ENCODE data around the gene FAM83D. TPM values are rescaled to one million over a fixed set of nuclear protein-coding genes. Genes with fewer than 3 reads are reported as not detected.

Gene FAM83D
- total and polyA plus RNA-seq, 2 donors (not counting 1 experiment from before 2014, with no cell fraction given), result 0.82 to 1.7 TPM

GRCh38 chr20:38951611-38952010, 25.4 kb downstream of the FAM83D start:
- H3K4me3 ChIP-seq (ENCODE audit: control extremely low read depth in 1 of 5, extremely low read depth in 1 of 5, insufficient read depth in 1 of 5, low read depth in 2 of 5, low read length in 4 of 5), result no peak overlapping the region
- H3K9me3 ChIP-seq (ENCODE audit: control extremely low read depth in 1 of 3, control insufficient read depth in 2 of 3, insufficient read depth in 1 of 3, low read length in 2 of 3), result no peaks in the 10 kb centered on the region
- no peak overlapping the region for H3K4me2 ChIP-seq (replicated peaks; ENCODE audit: low read depth, low read length, poor library complexity, severe bottlenecking)
- no peaks in the 10 kb centered on the region for H3K79me2 ChIP-seq (ENCODE audit: control insufficient read depth, insufficient read depth, low read length)
- no peaks in the 10 kb centered on the region for H3K4me1 Mint-ChIP-seq
- H3K4me1 ChIP-seq (ENCODE audit: control insufficient read depth in 2 of 2, insufficient read depth in 2 of 2, low read length in 2 of 2), result no peaks in the 10 kb centered on the region
- ATAC-seq (ENCODE audit: low read depth) (no peak), DNase-seq (no peak)
- H3K36me3 ChIP-seq (replicated peaks in 1 of 2; ENCODE audit: control extremely low read depth in 1 of 2, control insufficient read depth in 1 of 2, extremely low read depth in 1 of 2, insufficient read depth in 2 of 2, low read length in 1 of 2), result no peaks in the 10 kb centered on the region
- H3K27me3 ChIP-seq (replicated peaks in 1 of 4; ENCODE audit: control extremely low read depth in 1 of 4, control insufficient read depth in 3 of 4, insufficient read depth in 4 of 4, low read length in 3 of 4), result no peaks in the 10 kb centered on the region
- POLR2A ChIA-PET, result no interaction called here
- H2AFZ ChIP-seq (ENCODE audit: insufficient read depth, low read depth, low read length, poor library complexity, severe bottlenecking), result no peak overlapping the region
- no peak for TF ChIP-seq CTCF (IDR thresholded peaks at IDR 0.05)
- no peak for TF ChIP-seq EZH2 (IDR thresholded peaks at IDR 0.05; ENCODE audit: borderline replicate concordance, insufficient read depth, low read depth, low read length, poor library complexity, severe bottlenecking)
- H3K4me3 Mint-ChIP-seq, result no peak overlapping the region
- no peaks in the 10 kb centered on the region for H3K27me3 Mint-ChIP-seq
- H3K27ac ChIP-seq (ENCODE audit: low read length in 2 of 2), result no peak overlapping the region
- intact Hi-C loops (cut with micrococcal nuclease), result no loop called here
- H4K20me1 ChIP-seq (ENCODE audit: control insufficient read depth, insufficient read depth, low read length, poor library complexity, severe bottlenecking), result no peaks in the 10 kb centered on the region
- no peak overlapping the region for H3K9ac ChIP-seq (ENCODE audit: low read length)
- no peaks in the 10 kb centered on the region for H3K9me3 Mint-ChIP-seq (ENCODE audit: insufficient read depth)
- WGBS (ENCODE audit: insufficient coverage), result 100% methylated on average over 8 of the region's 9 CpGs
- no peak overlapping the region for H3K27ac Mint-ChIP-seq
- CTCF ChIA-PET, result no interaction called here

GRCh38 chr20:38952153-38952552, 25.9 kb downstream of the FAM83D start:
- H3K4me1 ChIP-seq (ENCODE audit: control insufficient read depth in 2 of 2, insufficient read depth in 2 of 2, low read length in 2 of 2), result no peaks in the 10 kb centered on the region
- H3K4me2 ChIP-seq (replicated peaks; ENCODE audit: low read depth, low read length, poor library complexity, severe bottlenecking), result no peak overlapping the region
- Mint-ChIP-seq H3K27ac (no peak overlapping the region), H3K27me3 (no peaks in the 10 kb centered on the region), H3K4me3 (no peak overlapping the region), H3K9me3 (ENCODE audit: insufficient read depth) (no peaks in the 10 kb centered on the region), H3K4me1 (no peaks in the 10 kb centered on the region)
- no peak overlapping the region for H3K9ac ChIP-seq (ENCODE audit: low read length)
- no peaks in the 10 kb centered on the region for H3K79me2 ChIP-seq (ENCODE audit: control insufficient read depth, insufficient read depth, low read length)
- POLR2A ChIA-PET, result no interaction called here
- TF ChIP-seq EZH2 (IDR thresholded peaks at IDR 0.05; ENCODE audit: borderline replicate concordance, insufficient read depth, low read depth, low read length, poor library complexity, severe bottlenecking) (no peak), CTCF (IDR thresholded peaks at IDR 0.05) (no peak)
- no peaks in the 10 kb centered on the region for H3K36me3 ChIP-seq (replicated peaks in 1 of 2; ENCODE audit: control extremely low read depth in 1 of 2, control insufficient read depth in 1 of 2, extremely low read depth in 1 of 2, insufficient read depth in 2 of 2, low read length in 1 of 2)
- no peaks in the 10 kb centered on the region for H3K9me3 ChIP-seq (ENCODE audit: control extremely low read depth in 1 of 3, control insufficient read depth in 2 of 3, insufficient read depth in 1 of 3, low read length in 2 of 3)
- ATAC-seq (ENCODE audit: low read depth) (no peak), DNase-seq (no peak)
- 90% methylated on average over 5 of the region's 6 CpGs for WGBS (ENCODE audit: insufficient coverage)
- no peak overlapping the region for H2AFZ ChIP-seq (ENCODE audit: insufficient read depth, low read depth, low read length, poor library complexity, severe bottlenecking)
- CTCF ChIA-PET, result no interaction called here
- no peaks in the 10 kb centered on the region for H4K20me1 ChIP-seq (ENCODE audit: control insufficient read depth, insufficient read depth, low read length, poor library complexity, severe bottlenecking)
- H3K27me3 ChIP-seq (replicated peaks in 1 of 4; ENCODE audit: control extremely low read depth in 1 of 4, control insufficient read depth in 3 of 4, insufficient read depth in 4 of 4, low read length in 3 of 4), result no peaks in the 10 kb centered on the region
- H3K4me3 ChIP-seq (ENCODE audit: control extremely low read depth in 1 of 5, extremely low read depth in 1 of 5, insufficient read depth in 1 of 5, low read depth in 2 of 5, low read length in 4 of 5), result no peak overlapping the region
- H3K27ac ChIP-seq (ENCODE audit: low read length in 2 of 2), result no peak overlapping the region
- intact Hi-C loops (cut with micrococcal nuclease), result no loop called here
